AG04450 (cell line): ENCODE results near the gene TBCD. TPM values are rescaled to one million over a fixed set of nuclear protein-coding genes. Genes with fewer than 3 reads are reported as not detected.

ENCODE experiments used
- CTCF ChIA-PET: fragments of 300-600, 350-600 bp; formaldehyde crosslinking; extraction: SDS; loops from one replicate; lab custom pipeline; 2022; ENCODE audit warnings: antibody characterized with exemption, inconsistent platforms; lab: Charles Lee
- POLR2A ChIA-PET: fragments of 350-600 bp; formaldehyde crosslinking; extraction: SDS; loops from one replicate; lab custom pipeline; 2021; ENCODE audit warnings: antibody characterized with exemption, inconsistent platforms; lab: Yijun Ruan, JAX
- DNase-seq: peaks from one replicate; pipeline ENCODE4 v3.0.0-alpha.2; 2011; ENCODE audit warnings: low read depth, low spot score
- H3K27ac ChIP-seq: one replicate; pipeline ENCODE4 v1.5.1; 2012; ENCODE audit warnings: low read depth, low read length, control low read depth
- H3K27me3 ChIP-seq: one replicate; pipeline ENCODE4 v1.6.0; 2012; ENCODE audit warnings: low read length; ENCODE audit not compliant: control insufficient read depth, insufficient read depth
- H3K4me3 ChIP-seq: 2 replicates; pipeline ENCODE4 v1.5.1; 2011; ENCODE audit warnings: mild to moderate bottlenecking, low read depth, low read length, control low read depth
- H3K9me3 ChIP-seq: 2 replicates; pipeline ENCODE4 v1.5.1; 2012; ENCODE audit warnings: low read length; ENCODE audit not compliant: control insufficient read depth, insufficient read depth
- polyA plus RNA-seq: library from polyadenylated mRNA; depleted of rRNA; stranded (reverse); fragments of >200 nt; gene quantifications from 2 replicates; pipeline ENCODE4 v1.2.3, GENCODE V29; 2011
- TF ChIP-seq, protein P1 (sequence below): IDR thresholded peaks from 2 replicates; pipeline ENCODE4 v1.5.1; 2011; ENCODE audit warnings: low read depth, low read length, control low read depth, inconsistent platforms

Gene TBCD
- polyA plus RNA-seq, 1 experiment, result 28.5 TPM

DNA sequence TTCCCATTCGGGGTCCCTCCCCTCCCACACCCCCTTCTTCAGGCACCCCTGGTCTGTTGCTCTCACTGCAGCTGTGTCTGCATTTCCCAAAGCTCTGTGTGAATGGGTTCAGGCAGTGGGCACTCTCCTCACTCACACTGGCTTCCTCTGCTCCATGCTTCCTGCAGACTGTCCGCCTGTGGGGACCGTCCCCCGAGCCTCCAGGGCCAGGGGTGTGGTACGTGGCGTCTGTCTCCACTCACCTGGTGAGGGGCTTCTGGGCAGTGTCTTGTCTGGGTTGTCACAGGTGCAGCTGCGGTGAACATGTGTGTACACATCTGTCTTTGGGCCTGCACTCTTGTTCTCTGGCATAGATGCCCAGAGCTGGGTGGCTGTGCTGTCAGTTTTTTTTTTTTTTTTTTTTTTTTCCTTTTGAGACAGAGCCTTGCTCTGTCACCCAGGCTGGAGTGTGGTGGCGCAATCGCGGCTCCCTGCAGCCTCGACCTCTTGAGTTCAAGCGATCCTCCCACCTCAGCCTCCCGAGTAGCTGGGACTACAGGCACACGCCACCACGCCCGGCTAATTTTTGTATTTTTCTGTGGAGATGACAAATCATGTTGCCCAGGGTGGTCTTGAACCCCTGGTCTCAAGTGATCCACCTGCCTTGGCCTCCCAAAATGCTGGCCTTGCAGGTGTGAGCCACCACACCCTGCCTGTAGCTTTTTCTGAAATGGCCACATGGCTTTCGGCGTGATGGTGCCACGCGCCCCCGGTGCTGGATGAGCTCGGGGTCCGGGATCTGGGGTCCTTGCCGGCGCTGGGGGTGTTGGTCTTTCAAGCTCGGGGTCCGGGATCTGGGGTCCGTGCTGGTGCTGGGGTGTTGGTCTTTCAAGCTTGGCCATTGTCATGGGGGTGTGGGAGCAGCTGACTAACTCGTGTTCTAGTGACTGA is 144.5 kb downstream of the TBCD start:
- CTCF ChIA-PET, result interaction anchor here (0.7 kb wide), 1 partner anchor 170 kb away, joined by 5 read pairs; no protein-coding TSS in a partner anchor
- H3K27me3 ChIP-seq, result no peaks in the 10 kb centered on the region

DNA sequence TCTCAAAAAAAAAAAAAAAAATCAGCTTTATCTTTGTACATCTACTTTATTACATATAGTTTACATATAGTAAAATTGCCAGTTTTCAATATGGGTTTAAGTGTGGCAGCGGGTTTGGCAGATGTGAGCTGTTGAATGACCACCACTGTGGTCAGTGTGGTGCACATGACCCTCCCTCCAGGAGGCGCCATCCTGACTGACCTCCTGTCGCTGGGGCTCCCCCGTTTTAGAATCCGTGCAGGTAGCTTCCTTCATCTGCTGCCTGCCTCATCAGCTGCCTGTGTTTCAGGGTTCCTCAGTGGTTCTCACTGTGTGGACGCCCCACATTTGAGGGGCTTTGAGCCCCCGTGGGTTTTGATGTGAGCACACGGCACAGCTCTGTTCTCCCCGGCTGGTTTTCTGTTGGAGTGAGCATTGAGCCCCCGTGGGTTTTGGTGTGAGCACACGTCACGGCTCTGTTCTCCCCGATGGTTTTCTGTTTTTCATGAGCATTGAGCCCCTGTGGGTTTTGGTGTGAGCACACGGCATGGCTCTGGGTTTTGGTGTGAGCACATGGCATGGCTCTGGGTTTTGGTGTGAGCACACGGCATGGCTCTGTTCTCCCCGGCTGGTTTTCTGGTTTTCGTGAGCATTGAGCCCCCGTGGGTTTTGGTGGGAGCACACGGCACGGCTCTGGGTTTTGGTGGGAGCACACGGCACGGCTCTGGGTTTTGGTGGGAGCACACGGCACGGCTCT is 145.8 kb downstream of the TBCD start:
- no peaks in the 10 kb centered on the region for H3K27me3 ChIP-seq
- ChIA-PET POLR2A (no interaction called here), CTCF (no interaction called here)
- no peak for DNase-seq
- no peak overlapping the region for H3K4me3 ChIP-seq
- H3K9me3 ChIP-seq, result peaks cover 16% of the 10 kb centered on the region; the same call in 1 of the 2 replicates
- TF ChIP-seq, protein P1, sequence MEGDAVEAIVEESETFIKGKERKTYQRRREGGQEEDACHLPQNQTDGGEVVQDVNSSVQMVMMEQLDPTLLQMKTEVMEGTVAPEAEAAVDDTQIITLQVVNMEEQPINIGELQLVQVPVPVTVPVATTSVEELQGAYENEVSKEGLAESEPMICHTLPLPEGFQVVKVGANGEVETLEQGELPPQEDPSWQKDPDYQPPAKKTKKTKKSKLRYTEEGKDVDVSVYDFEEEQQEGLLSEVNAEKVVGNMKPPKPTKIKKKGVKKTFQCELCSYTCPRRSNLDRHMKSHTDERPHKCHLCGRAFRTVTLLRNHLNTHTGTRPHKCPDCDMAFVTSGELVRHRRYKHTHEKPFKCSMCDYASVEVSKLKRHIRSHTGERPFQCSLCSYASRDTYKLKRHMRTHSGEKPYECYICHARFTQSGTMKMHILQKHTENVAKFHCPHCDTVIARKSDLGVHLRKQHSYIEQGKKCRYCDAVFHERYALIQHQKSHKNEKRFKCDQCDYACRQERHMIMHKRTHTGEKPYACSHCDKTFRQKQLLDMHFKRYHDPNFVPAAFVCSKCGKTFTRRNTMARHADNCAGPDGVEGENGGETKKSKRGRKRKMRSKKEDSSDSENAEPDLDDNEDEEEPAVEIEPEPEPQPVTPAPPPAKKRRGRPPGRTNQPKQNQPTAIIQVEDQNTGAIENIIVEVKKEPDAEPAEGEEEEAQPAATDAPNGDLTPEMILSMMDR, result no peak
- H3K27ac ChIP-seq, result no peak overlapping the region

More for the DNA sequence above, 144.5 kb downstream of the TBCD start:
- POLR2A ChIA-PET, result interaction anchor here (1.0 kb wide), 1 partner anchor 156 kb away, joined by 3 read pairs; no protein-coding TSS in a partner anchor
- H3K4me3 ChIP-seq, result no peak overlapping the region
- peaks cover 14% of the 10 kb centered on the region; the same call in 1 of the 2 replicates for H3K9me3 ChIP-seq
- DNase-seq, result no peak
- H3K27ac ChIP-seq, result no peak overlapping the region
- TF ChIP-seq, protein P1, result no peak

DNA sequence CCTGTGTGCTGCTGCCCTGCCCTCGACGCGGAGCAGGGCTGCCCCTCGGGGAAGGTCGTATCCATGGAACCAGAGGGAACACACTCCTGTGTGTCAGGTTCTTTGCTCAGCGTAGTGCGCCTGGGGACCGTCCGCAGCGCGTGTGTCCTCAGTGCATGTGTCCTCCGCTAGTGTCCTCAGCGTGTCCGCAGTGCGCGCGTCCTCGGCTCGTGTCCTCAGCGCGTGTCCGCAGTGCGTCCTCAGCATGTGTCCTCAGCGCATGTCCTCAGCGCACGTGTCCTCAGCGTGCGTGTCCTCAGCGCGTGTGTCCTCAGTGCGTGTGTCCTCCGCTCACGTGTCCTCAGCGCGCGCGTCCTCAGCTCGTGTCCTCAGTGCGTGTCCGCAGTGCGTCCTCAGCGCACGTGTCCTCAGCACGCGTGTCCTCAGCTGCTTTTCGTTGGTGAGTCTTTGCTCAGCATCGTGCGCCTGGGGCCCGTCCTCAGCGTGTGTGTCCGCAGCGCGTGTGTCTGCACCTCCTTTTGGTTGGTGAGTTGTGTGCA is 147.2 kb downstream of the TBCD start:
- peaks cover 16% of the 10 kb centered on the region; the same call in 1 of the 2 replicates for H3K9me3 ChIP-seq
- no peaks in the 10 kb centered on the region for H3K27me3 ChIP-seq
- H3K27ac ChIP-seq, result no peak overlapping the region
- no peak for DNase-seq
- POLR2A ChIA-PET, result no interaction called here
- H3K4me3 ChIP-seq, result no peak overlapping the region
- CTCF ChIA-PET, result no interaction called here
- TF ChIP-seq, protein P1, result no peak

DNA sequence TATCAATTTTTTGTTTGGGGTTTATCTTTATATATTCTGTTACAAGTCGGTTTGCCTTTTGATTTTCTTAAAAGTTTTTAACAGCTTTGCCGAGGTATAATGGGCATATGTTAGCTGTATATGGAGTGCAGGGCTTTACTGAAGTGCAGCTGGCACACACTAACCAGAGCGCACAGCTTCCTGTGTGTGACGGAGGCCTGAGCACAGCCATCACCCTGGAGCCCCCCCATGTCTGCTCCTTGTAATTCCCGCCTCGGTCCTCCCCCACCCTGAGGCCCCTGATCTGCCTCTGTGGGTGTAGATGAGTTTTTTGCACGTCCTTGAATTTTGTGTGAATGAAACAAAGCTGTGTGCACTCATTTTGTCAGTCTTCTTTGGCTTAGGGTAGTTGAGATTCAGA is 148.1 kb downstream of the TBCD start:
- H3K27ac ChIP-seq, result no peak overlapping the region
- no peaks in the 10 kb centered on the region for H3K27me3 ChIP-seq
- H3K9me3 ChIP-seq, result peaks cover 16% of the 10 kb centered on the region; the same call in 1 of the 2 replicates
- POLR2A ChIA-PET, result no interaction called here
- TF ChIP-seq, protein P1, result no peak
- no peak overlapping the region for H3K4me3 ChIP-seq
- CTCF ChIA-PET, result interaction anchor here (0.6 to 0.7 kb wide), 2 partner anchors 24 to 118 kb away, joined by 3 read pairs; no protein-coding TSS in a partner anchor
- DNase-seq, result no peak
